Tibial nerve (tissue), 4 donors: ENCODE measurements around the gene FOXD4L3.
"Not testable (repeated sequence)": the region's sequence is repeated elsewhere in the genome, so short reads cannot be mapped to it uniquely, and the experiment has no call there.

Experiments
- EP300 ChIP-seq, 2 donors: sonication (generic); formaldehyde crosslinking; IDR thresholded peaks; one replicate each; pipeline ENCODE4 v1.6.1; 2017; ENCODE audit warnings: antibody characterized with exemption in 2 of 2, mild to moderate bottlenecking in 1 of 2
- POLR2A ChIP-seq, 2 donors: fragments of 450-650 bp; IDR thresholded peaks; one replicate each; pipeline ENCODE4 v1.6.1; 2017; ENCODE audit warnings: antibody characterized with exemption in 2 of 2, mild to moderate bottlenecking in 2 of 2, moderate library complexity in 2 of 2
- TF ChIP-seq, protein P1 (sequence below), 5 experiments: fragments of 200-600 bp in 3 of 5; fragments of 450-650 bp in 2 of 5; sonication (generic) in 3 of 5; IDR thresholded peaks; one replicate each; pipeline ENCODE4 v1.5.1; 2016 to 2019; ENCODE audit warnings: antibody characterized with exemption in 5 of 5, mild to moderate bottlenecking in 3 of 5, moderate library complexity in 2 of 5

DNA sequence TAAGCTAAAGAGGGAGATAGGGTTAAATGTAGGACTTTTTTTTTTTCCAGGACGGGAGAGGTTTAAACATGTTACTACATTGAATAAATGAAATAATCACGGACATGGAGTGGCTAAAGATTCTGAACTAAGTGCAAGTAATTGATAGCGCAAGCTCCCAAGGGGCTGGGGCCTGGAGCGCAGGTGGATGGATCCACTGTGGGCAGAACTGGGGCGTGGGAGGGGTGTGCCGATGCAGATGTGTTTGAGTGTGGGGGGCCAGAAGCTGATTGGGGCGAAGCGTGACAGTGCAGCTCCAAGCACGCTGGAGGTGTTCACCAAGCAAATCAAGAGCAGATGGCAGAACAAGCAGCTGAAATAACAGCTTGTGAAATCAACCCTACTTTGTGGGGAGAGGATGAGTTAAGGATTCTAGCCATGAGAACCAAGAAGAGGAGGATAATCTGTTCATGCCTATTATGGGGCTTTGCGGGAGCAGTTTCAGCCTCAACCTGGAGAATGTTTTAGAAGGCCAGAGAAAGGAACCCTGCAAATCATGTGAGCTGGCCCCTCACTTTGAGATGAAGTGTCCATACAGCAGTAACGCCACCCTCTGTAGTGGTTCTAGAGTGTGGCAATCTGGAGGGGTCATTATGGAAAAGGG, 28.0 kb downstream of the FOXD4L3 start:
- not testable (repeated sequence) for TF ChIP-seq POLR2A, EP300 (IDR thresholded peaks at IDR 0.05)
- TF ChIP-seq, protein P1, sequence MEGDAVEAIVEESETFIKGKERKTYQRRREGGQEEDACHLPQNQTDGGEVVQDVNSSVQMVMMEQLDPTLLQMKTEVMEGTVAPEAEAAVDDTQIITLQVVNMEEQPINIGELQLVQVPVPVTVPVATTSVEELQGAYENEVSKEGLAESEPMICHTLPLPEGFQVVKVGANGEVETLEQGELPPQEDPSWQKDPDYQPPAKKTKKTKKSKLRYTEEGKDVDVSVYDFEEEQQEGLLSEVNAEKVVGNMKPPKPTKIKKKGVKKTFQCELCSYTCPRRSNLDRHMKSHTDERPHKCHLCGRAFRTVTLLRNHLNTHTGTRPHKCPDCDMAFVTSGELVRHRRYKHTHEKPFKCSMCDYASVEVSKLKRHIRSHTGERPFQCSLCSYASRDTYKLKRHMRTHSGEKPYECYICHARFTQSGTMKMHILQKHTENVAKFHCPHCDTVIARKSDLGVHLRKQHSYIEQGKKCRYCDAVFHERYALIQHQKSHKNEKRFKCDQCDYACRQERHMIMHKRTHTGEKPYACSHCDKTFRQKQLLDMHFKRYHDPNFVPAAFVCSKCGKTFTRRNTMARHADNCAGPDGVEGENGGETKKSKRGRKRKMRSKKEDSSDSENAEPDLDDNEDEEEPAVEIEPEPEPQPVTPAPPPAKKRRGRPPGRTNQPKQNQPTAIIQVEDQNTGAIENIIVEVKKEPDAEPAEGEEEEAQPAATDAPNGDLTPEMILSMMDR (IDR thresholded peaks at IDR 0.05): not testable (repeated sequence)
